H9 (cell line): ENCODE data around the gene IL31. TPM values are rescaled to one million over a fixed set of nuclear protein-coding genes. Genes with fewer than 3 reads are reported as not detected.

Experiments
- DNase-seq: peaks from one replicate; pipeline ENCODE4 v3.0.0-alpha.2; 2017
- H2AFZ ChIP-seq: one replicate; pipeline ENCODE4 v1.6.1; 2013; ENCODE audit warnings: mild to moderate bottlenecking, low read length, control low read depth, moderate library complexity
- H2AK5ac ChIP-seq: 2 replicates; pipeline ENCODE4 v1.6.1; 2013; ENCODE audit warnings: low read length, control low read depth, mixed read lengths; ENCODE audit not compliant: insufficient read length
- H2BK120ac ChIP-seq: one replicate; pipeline ENCODE4 v1.6.1; 2013; ENCODE audit warnings: low read depth, mild to moderate bottlenecking, low read length, control low read depth, inconsistent platforms; ENCODE audit not compliant: poor library complexity, severe bottlenecking
- H2BK12ac ChIP-seq: 2 replicates; pipeline ENCODE4 v1.6.1; 2013; ENCODE audit warnings: low read length, control low read depth, mixed read lengths, low read depth; ENCODE audit not compliant: insufficient read length
- H2BK15ac ChIP-seq: 2 replicates; pipeline ENCODE4 v1.6.1; 2013; ENCODE audit warnings: low read depth, low read length, control low read depth
- H2BK20ac ChIP-seq: one replicate; pipeline ENCODE4 v1.6.1; 2013; ENCODE audit warnings: low read depth, mild to moderate bottlenecking, low read length, control low read depth, inconsistent platforms; ENCODE audit not compliant: poor library complexity, severe bottlenecking
- H2BK5ac ChIP-seq: 2 replicates; pipeline ENCODE4 v1.6.1; 2013; ENCODE audit warnings: low read length, control low read depth, mixed read lengths; ENCODE audit not compliant: insufficient read length
- H3K14ac ChIP-seq: 2 replicates; pipeline ENCODE4 v1.6.1; 2013; ENCODE audit warnings: low read length, control low read depth; ENCODE audit not compliant: insufficient read depth
- H3K18ac ChIP-seq: 2 replicates; pipeline ENCODE4 v1.6.1; 2013; ENCODE audit warnings: low read depth, mild to moderate bottlenecking, mixed read lengths, low read length, control low read depth; ENCODE audit not compliant: insufficient read length
- H3K23ac ChIP-seq: 2 replicates; pipeline ENCODE4 v1.6.1; 2013; ENCODE audit warnings: low read length, control low read depth, mixed read lengths, low read depth; ENCODE audit not compliant: insufficient read length
- H3K23me2 ChIP-seq: 2 replicates; pipeline ENCODE4 v1.6.1; 2013; ENCODE audit warnings: low read depth, mild to moderate bottlenecking, mixed read lengths, low read length, control low read depth; ENCODE audit not compliant: insufficient read length, poor library complexity, severe bottlenecking
- H3K27ac ChIP-seq: 2 replicates; pipeline ENCODE4 v1.5.1; 2013; ENCODE audit warnings: low read length, control low read depth, mixed read lengths, low read depth; ENCODE audit not compliant: insufficient read length
- H3K27me3 ChIP-seq: 2 replicates; pipeline ENCODE4 v1.6.1; 2013; ENCODE audit warnings: low read length, control low read depth, inconsistent platforms; ENCODE audit not compliant: insufficient read depth
- H3K4ac ChIP-seq: 2 replicates; pipeline ENCODE4 v1.6.1; 2013; ENCODE audit warnings: low read depth, mild to moderate bottlenecking, control low read depth, inconsistent platforms, low read length, moderate library complexity
- H3K4me1 ChIP-seq: 2 replicates; pipeline ENCODE4 v1.6.1; 2013; ENCODE audit warnings: low read length, control low read depth, inconsistent platforms; ENCODE audit not compliant: insufficient read depth
- H3K4me2 ChIP-seq: 2 replicates; pipeline ENCODE4 v1.6.1; 2013; ENCODE audit warnings: low read length, control low read depth, mixed read lengths; ENCODE audit not compliant: insufficient read length, insufficient read depth
- H3K56ac ChIP-seq: 2 replicates; pipeline ENCODE4 v1.6.1; 2013; ENCODE audit warnings: low read depth, mild to moderate bottlenecking, mixed read lengths, low read length, control low read depth; ENCODE audit not compliant: insufficient read length
- H3K79me1 ChIP-seq: 2 replicates; pipeline ENCODE4 v1.6.1; 2013; ENCODE audit warnings: low read depth, mild to moderate bottlenecking, moderate library complexity, low read length, control low read depth, inconsistent platforms; ENCODE audit not compliant: insufficient read depth, poor library complexity, severe bottlenecking
- H3K79me2 ChIP-seq: 2 replicates; pipeline ENCODE4 v1.6.1; 2013; ENCODE audit warnings: low read length, control low read depth, inconsistent platforms; ENCODE audit not compliant: insufficient read depth
- H3K9ac ChIP-seq: 2 replicates; pipeline ENCODE4 v1.6.1; 2013; ENCODE audit warnings: low read length, control low read depth, mixed read lengths; ENCODE audit not compliant: insufficient read length; ENCODE audit errors: extremely low read depth
- H3K9me3 ChIP-seq: one replicate; pipeline ENCODE4 v1.6.1; 2013; ENCODE audit warnings: low read depth, low read length, inconsistent platforms; ENCODE audit not compliant: control insufficient read depth
- H3T11ph ChIP-seq: one replicate; pipeline ENCODE4 v1.6.1; 2013; ENCODE audit warnings: mild to moderate bottlenecking, low read length, control low read depth, inconsistent platforms
- H4K20me1 ChIP-seq: one replicate; pipeline ENCODE4 v1.6.1; 2013; ENCODE audit not compliant: control insufficient read depth, insufficient read length, insufficient read depth
- H4K5ac ChIP-seq: 2 replicates; pipeline ENCODE4 v1.6.1; 2013; ENCODE audit warnings: low read depth, mild to moderate bottlenecking, mixed read lengths, low read length, control low read depth; ENCODE audit not compliant: insufficient read length
- H4K8ac ChIP-seq: replicated peaks from 2 replicates; pipeline ENCODE4 v1.6.1; 2013; ENCODE audit warnings: low read length, control low read depth, mixed read lengths, low read depth; ENCODE audit not compliant: insufficient read length
- H4K91ac ChIP-seq: 2 replicates; pipeline ENCODE4 v1.6.1; 2013; ENCODE audit warnings: low read depth, mild to moderate bottlenecking, moderate library complexity, mixed read lengths, low read length, control low read depth; ENCODE audit not compliant: insufficient read length
- H3K27ac Mint-ChIP-seq, 3 experiments: 2 replicates in 2 of 3; 3 replicates in 1 of 3; pipeline ENCODE4 v1.8.0; 2020 to 2021; ENCODE audit warnings: mixed read lengths in 3 of 3, mild to moderate bottlenecking in 1 of 3, moderate library complexity in 1 of 3
- H3K27me3 Mint-ChIP-seq: 2 replicates; pipeline ENCODE4 v1.8.0; 2021; ENCODE audit warnings: low read depth, mild to moderate bottlenecking, moderate library complexity, mixed read lengths
- H3K36me3 Mint-ChIP-seq, 3 experiments: 2 replicates in 2 of 3; 3 replicates in 1 of 3; pipeline ENCODE4 v1.8.0; 2020 to 2021; ENCODE audit warnings: low read depth in 3 of 3, mixed read lengths in 3 of 3; ENCODE audit not compliant: insufficient read depth in 1 of 3
- H3K4me1 Mint-ChIP-seq, 2 experiments: 2 replicates each; pipeline ENCODE4 v1.8.0; 2020; ENCODE audit warnings: mixed read lengths in 2 of 2
- H3K4me3 Mint-ChIP-seq, 2 experiments: 2 replicates in 1 of 2; 3 replicates in 1 of 2; pipeline ENCODE4 v1.8.0; 2020 to 2021; ENCODE audit warnings: mild to moderate bottlenecking in 2 of 2, mixed read lengths in 2 of 2, moderate library complexity in 1 of 2
- H3K9me3 Mint-ChIP-seq, 2 experiments: 2 replicates in 1 of 2; 3 replicates in 1 of 2; pipeline ENCODE4 v1.8.0; 2020; ENCODE audit warnings: mild to moderate bottlenecking in 2 of 2, mixed read lengths in 2 of 2, moderate library complexity in 1 of 2
- CTCF ChIP-seq: fragments of 200-600 bp; sonication (generic); conservative IDR thresholded peaks from 3 replicates; pipeline ENCODE4 v1.8.0; 2021; ENCODE audit warnings: antibody characterized with exemption, mild to moderate bottlenecking
- WGBS: extraction: QIAGEN DNeasy Blood & Tissue Kit; methylation state at CpG from one replicate; pipeline ENCODE4 v1.1.7; 2013; ENCODE audit warnings: missing lambda C conversion rate, low lambda C conversion rate, mixed read lengths; ENCODE audit not compliant: insufficient read length; ENCODE audit errors: extremely low coverage; 5-methylcytosine and 5-hydroxymethylcytosine counted together
- total RNA-seq: library from RNA; stranded (reverse); gene quantifications from 2 replicates; pipeline ENCODE4 v1.2.1, GENCODE V29; 2021

Gene IL31
- total RNA-seq, 1 experiment from 2014 or later = not detected

- peaks cover 3 to 8% of the 10 kb centered on the region in 2 experiments; a peak in 2 of 4 replicates for H3K4me1 Mint-ChIP-seq
- Histone ChIP-seq H2BK20ac (no peak overlapping the region), H3K79me1 (no peaks in the 10 kb centered on the region), H2AFZ (no peak overlapping the region), H4K5ac (no peak overlapping the region), H4K91ac (no peak overlapping the region), H2BK5ac (no peak overlapping the region), H3T11ph (no peak overlapping the region), H3K23me2 (no peaks in the 10 kb centered on the region), H2BK120ac (no peak overlapping the region), H3K14ac (no peak overlapping the region), H3K56ac (no peak overlapping the region), H3K79me2 (no peaks in the 10 kb centered on the region), H2BK15ac (no peak overlapping the region), H4K8ac (no peak overlapping the region), H3K27me3 (no peaks in the 10 kb centered on the region), H4K20me1 (peaks cover 3% of the 10 kb centered on the region), H3K9ac (no peak overlapping the region), H3K4ac (no peak overlapping the region), H2AK5ac (no peak overlapping the region), H3K27ac (no peak overlapping the region), H3K18ac (no peak overlapping the region), H2BK12ac (no peak overlapping the region), H3K4me2 (no peak overlapping the region), H3K4me1 (no peaks in the 10 kb centered on the region), H3K9me3 (no peaks in the 10 kb centered on the region), H3K23ac (no peak overlapping the region)
- DNase-seq = no peak
- no peak for TF ChIP-seq CTCF
- H3K9me3 Mint-ChIP-seq = no peaks in the 10 kb centered on the region; a peak in 1 of 5 replicates
- H3K27me3 Mint-ChIP-seq = peaks cover 29% of the 10 kb centered on the region
- H3K27ac Mint-ChIP-seq = no peak overlapping the region
- no peaks in the 10 kb centered on the region; a peak in 1 of 7 replicates for H3K36me3 Mint-ChIP-seq
- no CpG with 5 or more reads among the region's 18 CpGs for WGBS
- H3K4me3 Mint-ChIP-seq = peak overlapping the region in 1 of 2 experiments; percentile 4; a peak in 2 of 5 replicates
These were observed 10.5 kb upstream of the IL31 start for GRCh38 chr12:122184517-122184916.
